Glutamatergic neuron (in vitro differentiated cells): ENCODE measurements around the gene PLAC1. TPM values are rescaled to one million over a fixed set of nuclear protein-coding genes. Genes with fewer than 3 reads are reported as not detected.

ENCODE experiments used
- DNase-seq: peaks from one replicate; pipeline ENCODE4 v3.0.0; 2022
- H3K27ac Mint-ChIP-seq: one replicate; pipeline ENCODE4 v1.8.0; 2020; ENCODE audit warnings: mild to moderate bottlenecking, mixed read lengths, inconsistent platforms; ENCODE audit not compliant: unreplicated experiment
- H3K27me3 Mint-ChIP-seq: one replicate; pipeline ENCODE4 v1.8.0; 2020; ENCODE audit warnings: mild to moderate bottlenecking, moderate library complexity, mixed read lengths, inconsistent platforms; ENCODE audit not compliant: unreplicated experiment
- H3K36me3 Mint-ChIP-seq: one replicate; pipeline ENCODE4 v1.8.0; 2020; ENCODE audit warnings: mild to moderate bottlenecking, mixed read lengths, inconsistent platforms; ENCODE audit not compliant: unreplicated experiment
- H3K4me1 Mint-ChIP-seq: one replicate; pipeline ENCODE4 v1.8.0; 2020; ENCODE audit warnings: mild to moderate bottlenecking, low read depth, mixed read lengths, inconsistent platforms; ENCODE audit not compliant: unreplicated experiment
- H3K4me3 Mint-ChIP-seq: one replicate; pipeline ENCODE4 v1.8.0; 2020; ENCODE audit warnings: mild to moderate bottlenecking, mixed read lengths, inconsistent platforms; ENCODE audit not compliant: unreplicated experiment
- H3K9me3 Mint-ChIP-seq: one replicate; pipeline ENCODE4 v1.8.0; 2020; ENCODE audit warnings: mild to moderate bottlenecking, moderate library complexity, mixed read lengths, inconsistent platforms; ENCODE audit not compliant: unreplicated experiment
- microRNA-seq: library from miRNA; unstranded; fragments of <30 nt; microRNA quantifications from one replicate; pipeline ENCODE4, GENCODE V29; 2020; ENCODE audit not compliant: unreplicated experiment
- total RNA-seq: library from RNA; stranded (reverse); fragmentation: NEBNext Ultra II Directional; extraction: Animal tissue kit (Norgen Biotek cat#: 25700); gene quantifications from one replicate; pipeline ENCODE4 v1.2.1, GENCODE V29; 2021; ENCODE audit not compliant: unreplicated experiment
- TF ChIP-seq, protein P1 (sequence below): fragments of 200-600 bp; sonication (generic); IDR thresholded peaks from one replicate; pipeline ENCODE4 v1.5.0; 2021; ENCODE audit not compliant: partially characterized antibody, unreplicated experiment

Gene PLAC1
- total RNA-seq, 1 donor from 2014 or later, result not detected

DNA sequence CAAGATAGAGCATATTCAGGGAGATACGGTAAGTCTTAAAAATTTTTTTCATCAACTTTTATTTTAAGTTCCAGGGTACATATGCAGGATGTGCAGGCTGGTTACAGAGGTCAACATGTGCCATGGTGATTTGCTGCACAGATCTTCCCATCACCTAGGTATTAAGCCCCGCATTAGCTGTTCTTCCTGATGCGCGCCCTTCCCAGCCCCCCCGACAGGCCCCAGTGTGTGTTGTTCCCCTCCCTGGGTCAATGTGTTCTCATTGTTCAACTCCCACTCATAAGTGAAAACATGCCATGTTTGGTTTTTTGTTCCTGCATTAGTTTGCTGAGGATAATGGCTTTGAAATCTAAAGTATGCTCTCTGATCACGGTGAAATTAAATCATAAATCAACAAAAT lies 134.1 kb downstream of the PLAC1 start:
- TF ChIP-seq, protein P1, sequence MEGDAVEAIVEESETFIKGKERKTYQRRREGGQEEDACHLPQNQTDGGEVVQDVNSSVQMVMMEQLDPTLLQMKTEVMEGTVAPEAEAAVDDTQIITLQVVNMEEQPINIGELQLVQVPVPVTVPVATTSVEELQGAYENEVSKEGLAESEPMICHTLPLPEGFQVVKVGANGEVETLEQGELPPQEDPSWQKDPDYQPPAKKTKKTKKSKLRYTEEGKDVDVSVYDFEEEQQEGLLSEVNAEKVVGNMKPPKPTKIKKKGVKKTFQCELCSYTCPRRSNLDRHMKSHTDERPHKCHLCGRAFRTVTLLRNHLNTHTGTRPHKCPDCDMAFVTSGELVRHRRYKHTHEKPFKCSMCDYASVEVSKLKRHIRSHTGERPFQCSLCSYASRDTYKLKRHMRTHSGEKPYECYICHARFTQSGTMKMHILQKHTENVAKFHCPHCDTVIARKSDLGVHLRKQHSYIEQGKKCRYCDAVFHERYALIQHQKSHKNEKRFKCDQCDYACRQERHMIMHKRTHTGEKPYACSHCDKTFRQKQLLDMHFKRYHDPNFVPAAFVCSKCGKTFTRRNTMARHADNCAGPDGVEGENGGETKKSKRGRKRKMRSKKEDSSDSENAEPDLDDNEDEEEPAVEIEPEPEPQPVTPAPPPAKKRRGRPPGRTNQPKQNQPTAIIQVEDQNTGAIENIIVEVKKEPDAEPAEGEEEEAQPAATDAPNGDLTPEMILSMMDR, result no peak
- Mint-ChIP-seq H3K27ac (no peak overlapping the region), H3K36me3 (no peaks in the 10 kb centered on the region), H3K4me3 (no peak overlapping the region), H3K9me3 (no peaks in the 10 kb centered on the region), H3K27me3 (no peaks in the 10 kb centered on the region), H3K4me1 (no peaks in the 10 kb centered on the region)
- DNase-seq, result no peak

DNA sequence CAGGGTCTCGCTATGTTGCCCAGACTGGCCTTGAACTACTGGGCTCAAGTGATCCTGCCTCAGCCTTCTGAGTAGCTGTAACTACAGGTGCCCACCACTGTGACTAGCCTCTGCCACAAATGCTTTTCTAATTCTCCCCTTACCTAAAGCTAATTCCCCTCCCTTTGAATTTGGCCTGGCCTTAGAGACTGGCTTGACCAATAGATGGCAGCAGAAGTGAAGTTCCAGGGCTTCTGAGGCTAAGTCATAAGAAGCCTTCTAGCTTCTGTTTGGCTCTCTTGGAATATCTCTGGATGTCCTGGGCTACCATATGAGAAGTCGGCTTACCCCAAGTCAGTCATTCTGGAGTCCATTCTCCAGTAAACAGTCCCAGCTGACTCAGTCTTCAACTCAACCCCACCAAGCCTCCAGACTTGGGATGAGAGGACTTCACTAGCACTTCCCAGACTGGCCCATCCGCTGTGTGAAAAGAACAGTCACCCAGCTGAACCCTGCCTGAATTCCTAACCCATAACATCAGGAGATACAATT lies 137.3 kb downstream of the PLAC1 start:
- no peak overlapping the region for H3K27ac Mint-ChIP-seq
- no peaks in the 10 kb centered on the region for H3K36me3 Mint-ChIP-seq
- no peak overlapping the region for H3K4me3 Mint-ChIP-seq
- DNase-seq, result peak; percentile 22
- no peaks in the 10 kb centered on the region for H3K9me3 Mint-ChIP-seq
- H3K4me1 Mint-ChIP-seq, result no peaks in the 10 kb centered on the region
- no peaks in the 10 kb centered on the region for H3K27me3 Mint-ChIP-seq
- TF ChIP-seq, protein P1, result peak; percentile 21

Small RNA genes within 50 kb of the gene (microRNA-seq; reads per million reads assigned to microRNA genes)
- gene MIR424 (4,885 reads per million, percentile 96 among the genes with 10 or more reads in this experiment), gene MIR450A1 (3.0 reads per million, percentile 22 among the genes with 10 or more reads in this experiment), gene MIR450A2 (4.3 reads per million, percentile 29 among the genes with 10 or more reads in this experiment), gene MIR450B (4.1 reads per million, percentile 28 among the genes with 10 or more reads in this experiment), gene MIR503 (573 reads per million, percentile 86 among the genes with 10 or more reads in this experiment), gene MIR542 (80.6 reads per million, percentile 71 among the genes with 10 or more reads in this experiment)

Other genes with a start within 250 kb of the PLAC1 start
- 12.1 TPM for gene HPRT1, start 198.3 kb downstream of the PLAC1 start, total RNA-seq
- 8.0 TPM for gene PABIR2, start 138.7 kb upstream of the PLAC1 start, total RNA-seq